MG63 (cell line): Measurements from ENCODE around the gene R3HDM2. TPM values are rescaled to one million over a fixed set of nuclear protein-coding genes. Genes with fewer than 3 reads are reported as not detected.
"Not testable (repeated sequence)": the region's sequence is repeated elsewhere in the genome, so short reads cannot be mapped to it uniquely, and the experiment has no call there.

Experiments
- DNase-seq: peaks from one replicate; pipeline ENCODE4 v3.0.0-alpha.2; 2020
- H3K27me3 ChIP-seq: fragments of 250-450 bp; sonication (Bioruptor Pico); 2 replicates; pipeline ENCODE4 v1.5.1; 2020; ENCODE audit warnings: mild to moderate bottlenecking, moderate library complexity
- H3K36me3 ChIP-seq: fragments of 250-450 bp; sonication (Bioruptor Pico); 2 replicates; pipeline ENCODE4 v1.5.1; 2020; ENCODE audit warnings: mild to moderate bottlenecking, moderate library complexity
- H3K4me3 ChIP-seq: fragments of 250-450 bp; sonication (Bioruptor Pico); 2 replicates; pipeline ENCODE4 v1.5.1; 2020; ENCODE audit warnings: mild to moderate bottlenecking, moderate library complexity
- H3K9me3 ChIP-seq: fragments of 250-450 bp; sonication (Bioruptor Pico); 2 replicates; pipeline ENCODE4 v1.5.1; 2020; ENCODE audit warnings: mild to moderate bottlenecking, moderate library complexity
- total RNA-seq: library from RNA; depleted of rRNA; stranded (reverse); fragments of >200 nt; shearing (Covaris generic); gene quantifications from 2 replicates; pipeline ENCODE4 v1.2.3, GENCODE V29; 2014; ENCODE audit warnings: low replicate concordance

R3HDM2 gene
- total RNA-seq, 1 experiment from 2014 or later, result 8.7 TPM

DNA sequence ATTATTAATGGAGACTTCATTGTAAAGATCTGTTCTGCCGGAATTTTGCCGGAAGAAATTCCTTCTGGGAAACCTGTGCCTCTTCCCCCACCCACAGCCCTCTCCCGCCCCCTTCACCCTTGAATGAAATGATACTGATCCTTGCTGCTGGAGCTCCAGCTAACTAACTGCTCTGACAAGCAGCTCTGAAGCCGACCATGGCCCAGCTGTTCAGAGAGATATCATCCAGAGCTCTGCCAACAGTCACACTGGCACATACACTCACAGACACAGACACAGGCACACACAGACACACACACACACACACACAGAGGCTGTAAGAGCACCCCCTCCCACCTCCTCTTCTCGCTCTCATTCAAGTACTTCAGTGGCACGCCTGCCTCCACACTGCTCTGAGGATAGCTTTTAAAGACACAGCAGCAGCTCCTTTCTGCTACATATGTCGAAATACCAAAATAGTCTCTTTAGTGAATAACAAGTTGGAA lies 88.6 kb downstream of the R3HDM2 start:
- Histone ChIP-seq H3K4me3 (no peak overlapping the region), H3K36me3 (peaks cover 6% of the 10 kb centered on the region), H3K9me3 (no peaks in the 10 kb centered on the region), H3K27me3 (no peaks in the 10 kb centered on the region)
- no peak for DNase-seq

DNA sequence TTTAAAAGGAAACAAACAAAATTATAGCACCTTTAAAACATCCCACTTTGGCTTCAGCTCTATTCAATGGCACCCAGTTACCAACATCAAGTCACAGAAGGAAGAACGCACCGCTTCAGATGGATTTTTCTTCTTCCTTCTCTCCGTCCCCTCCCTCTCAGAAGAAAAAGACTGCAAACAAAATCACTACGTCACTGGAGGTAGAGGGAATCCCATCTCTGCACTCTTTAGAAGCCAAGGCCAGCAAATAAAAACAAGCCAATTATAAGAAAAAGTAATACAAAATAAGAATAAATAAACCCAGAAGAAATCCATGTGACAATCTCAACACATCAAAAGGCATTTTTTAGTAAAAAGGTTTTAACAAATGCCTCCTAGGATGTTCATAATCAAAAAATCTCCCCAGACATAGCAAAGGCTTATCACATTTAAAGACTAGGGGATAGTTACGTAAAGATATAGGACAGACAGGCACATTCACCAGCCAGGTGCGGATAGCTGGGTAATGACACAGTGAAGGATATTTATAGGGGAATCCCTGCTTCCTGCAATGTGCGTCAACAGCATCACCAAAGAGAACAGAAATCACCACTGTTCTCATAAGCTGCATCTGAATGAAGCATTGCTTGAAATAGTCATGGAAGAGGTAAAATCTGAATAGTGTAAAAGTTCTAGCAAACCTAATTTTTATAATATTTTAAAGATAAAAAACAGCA lies 89.4 kb downstream of the R3HDM2 start:
- Histone ChIP-seq H3K27me3 (no peaks in the 10 kb centered on the region), H3K9me3 (no peaks in the 10 kb centered on the region), H3K36me3 (peaks cover 6% of the 10 kb centered on the region), H3K4me3 (no peak overlapping the region)
- DNase-seq, result no peak

DNA sequence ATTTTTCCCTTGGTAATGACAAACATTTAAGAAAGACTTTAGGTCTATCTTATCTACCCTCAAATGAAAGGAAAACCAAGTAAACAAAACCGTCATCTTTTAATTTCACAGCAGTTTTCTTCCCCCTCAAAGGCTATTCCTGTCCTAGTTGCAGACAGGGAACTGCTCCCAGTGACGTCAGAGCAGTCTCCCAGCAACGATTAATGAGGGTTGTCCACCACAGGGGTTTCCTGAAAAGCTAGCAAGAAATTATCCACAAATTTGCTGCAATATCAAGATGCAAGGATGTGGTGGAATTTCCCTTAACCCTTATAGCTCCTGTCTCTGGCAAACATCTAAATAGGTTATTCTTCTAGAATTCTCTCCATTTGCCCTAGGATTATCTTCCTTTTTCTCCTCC lies 90.7 kb downstream of the R3HDM2 start:
- no peak overlapping the region for H3K4me3 ChIP-seq
- H3K27me3 ChIP-seq, result no peaks in the 10 kb centered on the region
- no peak for DNase-seq

DNA sequence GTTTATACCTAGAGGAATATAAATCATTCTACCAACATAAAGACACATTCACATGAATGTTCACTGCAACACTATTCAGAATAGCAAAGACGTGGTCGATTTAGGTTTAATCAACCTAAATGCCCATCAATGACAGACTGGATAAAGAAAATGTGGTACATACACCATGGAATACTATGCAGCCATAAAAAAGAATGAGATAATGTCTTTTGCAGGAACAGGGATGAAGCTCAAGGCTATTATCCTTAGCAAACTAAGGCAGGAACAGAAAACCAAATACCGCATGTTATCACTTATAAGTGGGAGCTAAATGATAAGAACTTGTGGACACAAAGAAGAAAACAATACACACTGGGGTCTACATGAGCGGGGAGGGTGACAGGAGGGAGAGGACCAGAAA lies 94.5 kb downstream of the R3HDM2 start:
- DNase-seq, H3K9me3 ChIP-seq, H3K4me3 ChIP-seq, H3K27me3 ChIP-seq, H3K36me3 ChIP-seq: not testable (repeated sequence)

More for the DNA sequence above, 90.7 kb downstream of the R3HDM2 start:
- H3K36me3 ChIP-seq, result peaks cover 6% of the 10 kb centered on the region
- H3K9me3 ChIP-seq, result no peaks in the 10 kb centered on the region

DNA sequence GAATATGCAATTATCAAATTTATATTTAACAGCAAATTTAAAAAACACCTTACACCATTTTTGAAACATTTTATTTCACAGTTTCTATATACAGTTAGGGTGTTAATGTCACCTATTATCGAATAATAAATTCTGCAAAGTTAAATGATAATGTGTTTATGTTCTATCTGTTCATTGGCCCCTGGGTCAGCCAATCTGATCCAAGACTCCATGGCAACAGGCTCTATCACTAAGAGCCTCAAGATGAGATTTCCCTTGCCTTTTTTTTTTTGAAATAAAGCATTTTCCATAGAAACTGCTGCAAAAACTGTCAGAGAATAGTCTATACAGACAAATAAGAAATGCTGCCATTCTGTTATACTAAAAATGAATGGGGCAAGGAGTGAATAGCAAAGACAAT lies 96.6 kb downstream of the R3HDM2 start:
- H3K9me3 ChIP-seq, result no peaks in the 10 kb centered on the region
- DNase-seq, result no peak
- H3K27me3 ChIP-seq, result no peaks in the 10 kb centered on the region
- no peaks in the 10 kb centered on the region; the same call in 1 of the 2 replicates for H3K36me3 ChIP-seq
- no peak overlapping the region for H3K4me3 ChIP-seq

DNA sequence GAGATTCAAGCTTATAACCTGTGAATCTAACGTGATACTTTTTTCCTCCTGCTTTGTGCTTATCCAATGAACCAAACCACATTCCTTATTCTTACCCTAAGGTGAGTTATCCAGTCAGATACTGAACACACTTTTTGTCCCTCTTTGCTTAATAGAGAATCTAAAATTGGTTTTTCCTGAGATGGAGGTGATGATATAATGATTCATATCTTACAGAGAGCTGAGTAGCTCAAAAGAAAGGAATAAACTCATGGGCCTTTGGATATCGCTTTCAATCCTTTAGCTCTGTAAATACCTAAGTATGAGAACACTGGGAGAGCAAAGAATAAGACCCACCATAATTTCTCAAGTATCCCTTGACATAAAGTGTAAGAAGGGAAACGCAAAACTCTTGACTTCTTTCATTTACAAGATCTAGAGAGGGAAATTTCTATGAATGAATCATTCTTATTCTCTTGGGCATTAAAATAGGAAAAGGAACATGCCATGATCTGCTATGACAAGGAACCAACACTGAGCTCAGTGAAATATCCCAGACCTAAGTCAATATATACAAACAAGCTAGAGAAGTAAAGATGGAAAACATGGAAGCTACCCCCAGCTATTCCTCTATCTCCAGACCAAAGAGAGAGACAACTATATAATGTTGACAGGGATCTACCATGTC lies 98.1 kb downstream of the R3HDM2 start:
- H3K36me3 ChIP-seq, result no peaks in the 10 kb centered on the region; the same call in 1 of the 2 replicates
- H3K9me3 ChIP-seq, result no peaks in the 10 kb centered on the region
- H3K4me3 ChIP-seq, result no peak overlapping the region
- no peaks in the 10 kb centered on the region for H3K27me3 ChIP-seq
- no peak for DNase-seq

DNA sequence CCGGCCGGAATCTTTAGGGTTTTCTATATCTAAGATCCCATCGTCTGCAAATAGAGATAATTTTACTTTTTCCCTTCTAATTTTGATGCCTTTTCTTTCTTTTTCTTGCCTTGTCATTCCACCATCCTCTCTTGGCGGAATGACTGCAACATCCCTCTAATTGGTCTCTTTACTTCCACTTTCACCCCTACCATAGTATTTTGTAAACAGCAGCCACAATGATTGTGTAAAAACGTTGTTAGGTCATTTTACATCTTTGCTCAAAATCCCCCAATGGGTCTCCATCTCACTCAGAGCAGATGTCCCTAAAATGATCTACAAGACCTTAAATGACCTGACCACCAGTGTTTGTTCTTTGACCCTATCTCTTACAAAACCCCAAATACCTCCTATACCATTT lies 99.9 kb downstream of the R3HDM2 start:
- H3K36me3 ChIP-seq, result no peaks in the 10 kb centered on the region; the same call in 1 of the 2 replicates

DNA sequence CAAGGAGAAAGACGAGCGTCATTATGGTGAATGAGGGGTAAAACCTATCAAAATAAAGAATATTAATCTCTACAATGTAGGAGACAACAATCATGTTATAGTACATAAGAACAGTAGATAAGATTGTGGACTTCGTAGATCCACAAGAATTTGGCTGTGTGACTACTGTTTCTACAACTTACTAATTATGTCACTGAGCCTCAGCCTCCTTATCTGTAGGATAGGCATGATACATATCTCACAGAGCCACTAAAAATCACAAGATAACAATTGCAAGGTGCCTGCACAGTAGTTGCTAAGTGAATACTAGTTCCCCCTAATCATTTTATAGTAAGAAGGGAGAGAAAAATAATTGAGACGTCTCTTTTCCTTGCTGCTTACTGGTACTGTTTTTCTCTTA lies 101.6 kb downstream of the R3HDM2 start:
- no peaks in the 10 kb centered on the region; the same call in 1 of the 2 replicates for H3K36me3 ChIP-seq
- H3K27me3 ChIP-seq, result no peaks in the 10 kb centered on the region
- no peak overlapping the region for H3K4me3 ChIP-seq
- no peak for DNase-seq
- no peaks in the 10 kb centered on the region for H3K9me3 ChIP-seq

More for the DNA sequence above, 99.9 kb downstream of the R3HDM2 start:
- Histone ChIP-seq H3K27me3 (no peaks in the 10 kb centered on the region), H3K4me3 (no peak overlapping the region), H3K9me3 (no peaks in the 10 kb centered on the region)
- no peak for DNase-seq

DNA sequence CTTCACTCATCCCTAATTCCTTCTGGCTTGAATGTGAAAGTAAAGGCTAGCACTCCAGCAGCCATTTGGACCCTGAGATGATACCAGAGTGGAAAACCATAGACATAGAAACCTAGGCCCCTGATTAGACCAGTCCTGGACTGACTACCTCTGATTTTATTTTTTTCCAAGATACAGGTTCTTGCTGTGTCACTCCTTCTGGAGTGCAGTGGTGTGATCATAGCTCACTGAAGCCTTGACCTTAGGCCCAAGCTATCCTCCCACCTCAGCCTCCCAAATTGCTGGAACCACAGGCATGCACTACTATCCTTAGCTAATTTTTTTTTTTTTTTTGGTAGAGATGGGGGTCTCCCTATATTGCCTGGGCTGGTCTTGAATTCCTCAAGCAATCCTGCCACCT lies 105.4 kb downstream of the R3HDM2 start:
- Histone ChIP-seq H3K27me3 (no peaks in the 10 kb centered on the region), H3K9me3 (no peaks in the 10 kb centered on the region), H3K36me3 (0 out of 2 replicates have a peak, but pooled peaks cover 2% of the 10 kb centered on the region), H3K4me3 (no peak overlapping the region)
- no peak for DNase-seq

DNA sequence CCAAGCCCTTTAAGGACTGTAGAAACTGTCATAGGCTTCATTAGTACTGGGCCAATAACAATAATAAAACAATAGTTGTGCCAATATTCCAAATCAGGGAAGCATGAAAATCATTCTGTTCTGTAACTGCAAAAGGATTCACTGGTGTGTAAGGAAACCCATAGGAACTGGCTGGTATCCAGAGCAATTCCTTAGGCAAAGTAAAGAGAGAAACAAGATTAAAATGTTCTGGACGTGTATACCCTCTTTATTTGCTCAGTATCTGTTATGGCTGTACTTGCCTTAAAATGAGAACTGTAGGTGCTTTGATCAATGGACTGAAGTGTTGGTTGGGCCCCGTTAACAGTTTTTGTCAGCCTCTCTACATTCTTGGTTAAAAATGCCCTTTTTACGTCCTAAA lies 107.4 kb downstream of the R3HDM2 start:
- no peak for DNase-seq
- no peaks in the 10 kb centered on the region for H3K27me3 ChIP-seq
- no peaks in the 10 kb centered on the region for H3K9me3 ChIP-seq
- H3K4me3 ChIP-seq, result no peak overlapping the region
- H3K36me3 ChIP-seq, result 0 out of 2 replicates have a peak, but pooled peaks cover 2% of the 10 kb centered on the region

DNA sequence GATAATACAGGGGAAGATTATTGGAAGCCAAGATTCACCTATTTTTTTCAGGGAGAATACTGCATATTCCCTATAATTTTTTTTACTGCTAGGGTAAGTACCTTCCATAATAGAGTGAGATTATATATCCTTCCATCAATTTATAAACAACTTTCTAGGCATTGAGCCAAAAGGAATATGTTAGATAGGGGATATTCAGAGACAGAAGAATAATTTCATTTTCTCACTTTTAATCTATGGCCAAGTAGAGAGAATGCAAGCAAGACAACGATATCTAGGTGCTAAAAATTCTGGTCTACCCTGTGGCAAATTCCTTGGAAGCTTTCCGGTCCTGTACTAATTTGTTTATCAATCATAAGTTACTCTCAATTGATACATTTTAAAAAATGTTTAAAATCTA lies 110.2 kb downstream of the R3HDM2 start:
- H3K36me3 ChIP-seq, result 0 out of 2 replicates have a peak, but pooled peaks cover 2% of the 10 kb centered on the region
- no peak for DNase-seq
- no peaks in the 10 kb centered on the region for H3K9me3 ChIP-seq
- H3K27me3 ChIP-seq, result no peaks in the 10 kb centered on the region
- H3K4me3 ChIP-seq, result no peak overlapping the region

DNA sequence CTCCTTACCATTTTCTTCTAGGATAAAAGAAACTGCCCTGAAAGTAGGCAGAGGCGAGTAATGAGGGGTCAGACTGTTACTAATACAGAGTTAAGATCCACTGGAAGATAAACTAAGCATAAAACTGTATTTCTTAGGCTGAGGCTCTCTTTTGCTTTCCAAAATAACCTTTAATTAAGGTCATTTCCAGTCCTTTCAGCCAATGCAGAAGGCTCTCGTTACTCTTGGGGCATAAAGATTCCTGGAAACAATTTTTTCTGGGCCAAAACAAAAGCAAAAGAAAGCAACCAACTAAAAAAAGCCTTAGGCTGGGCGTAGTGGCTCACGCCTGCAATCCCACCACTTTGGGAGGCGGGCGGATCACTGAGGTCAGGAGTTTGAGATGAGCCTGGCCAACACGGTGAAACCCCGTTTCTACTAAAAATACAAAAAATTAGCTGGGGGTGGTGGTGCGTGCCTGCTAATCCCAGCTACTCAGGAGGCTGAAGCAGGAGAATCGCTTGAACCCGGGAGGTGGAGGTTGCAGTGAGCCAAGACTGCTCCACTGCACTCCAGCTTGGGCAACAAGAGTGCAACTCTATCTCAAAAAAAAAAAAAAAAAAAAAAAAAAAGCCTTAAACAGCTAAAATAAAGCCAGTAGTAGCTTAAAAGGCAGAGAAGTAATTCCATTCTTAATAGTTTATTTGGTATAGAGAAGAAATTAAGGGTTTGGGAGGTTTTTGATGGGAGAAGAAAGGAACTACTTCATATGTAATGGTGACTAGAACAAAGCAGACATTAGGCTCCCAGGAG lies 111.0 kb downstream of the R3HDM2 start:
- Histone ChIP-seq H3K4me3 (no peak overlapping the region), H3K27me3 (no peaks in the 10 kb centered on the region), H3K9me3 (no peaks in the 10 kb centered on the region), H3K36me3 (0 out of 2 replicates have a peak, but pooled peaks cover 2% of the 10 kb centered on the region)
- no peak for DNase-seq

DNA sequence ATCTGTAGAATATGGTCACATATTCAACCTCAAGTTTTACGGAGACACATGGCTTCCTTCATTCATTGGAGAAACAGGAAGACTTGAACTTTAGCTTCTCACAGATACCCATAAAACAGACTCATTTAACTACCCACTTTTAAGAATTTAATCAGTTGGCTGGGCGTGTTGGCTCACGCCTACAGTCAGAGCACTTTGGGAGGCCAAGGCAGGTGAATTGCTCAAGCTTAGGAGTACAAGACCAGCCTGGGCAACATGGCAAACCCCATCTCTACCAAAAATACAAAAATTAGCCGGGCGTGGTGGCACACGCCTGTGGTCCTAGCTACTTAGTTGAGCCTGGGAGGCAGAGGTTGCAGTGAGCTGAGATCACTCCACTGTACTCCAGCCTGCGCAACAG lies 115.2 kb downstream of the R3HDM2 start:
- Histone ChIP-seq H3K4me3 (no peak overlapping the region), H3K36me3 (no peaks in the 10 kb centered on the region), H3K27me3 (no peaks in the 10 kb centered on the region), H3K9me3 (no peaks in the 10 kb centered on the region)
- DNase-seq, result no peak

DNA sequence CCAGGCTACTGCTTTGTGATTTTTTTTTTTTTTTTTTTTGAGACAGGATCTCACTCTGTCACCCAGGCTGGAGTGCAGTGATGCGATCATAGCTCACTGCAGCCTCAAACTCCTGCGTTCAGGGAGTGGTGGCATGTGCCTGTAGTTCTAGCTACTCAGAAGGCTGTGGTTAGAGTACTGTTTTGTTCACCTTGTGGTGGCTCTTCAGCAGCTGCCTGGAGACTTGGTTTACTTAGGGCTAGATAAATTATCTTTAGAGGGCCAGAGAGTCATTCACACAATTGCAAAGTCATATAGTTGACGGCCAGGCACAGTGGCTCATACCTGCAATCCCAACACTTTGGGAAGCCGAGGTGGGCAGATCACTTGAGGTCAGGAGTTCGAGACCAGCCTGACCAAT lies 118.6 kb downstream of the R3HDM2 start:
- not testable (repeated sequence) for H3K9me3 ChIP-seq, H3K27me3 ChIP-seq, H3K4me3 ChIP-seq, DNase-seq, H3K36me3 ChIP-seq

DNA sequence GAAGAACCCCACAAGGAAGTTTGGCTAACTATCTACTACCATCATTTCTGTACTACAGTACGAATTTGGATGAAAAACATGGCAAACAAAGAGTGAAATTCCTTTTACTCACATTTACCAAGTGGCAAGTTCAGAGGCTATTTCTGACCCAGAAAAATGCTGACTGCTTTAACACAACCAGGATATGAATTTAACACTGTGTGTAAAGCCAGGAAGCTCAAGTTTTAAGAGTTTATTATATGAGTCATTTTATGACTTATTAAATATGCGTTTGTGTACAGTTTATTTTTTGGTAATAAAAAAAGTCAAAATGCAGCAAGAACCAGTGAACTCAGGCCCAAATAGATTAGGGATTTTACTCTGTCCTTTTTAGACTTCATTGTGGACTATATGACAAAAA lies 121.4 kb downstream of the R3HDM2 start:
- Histone ChIP-seq H3K36me3 (peaks cover 5% of the 10 kb centered on the region; the same call in 1 of the 2 replicates), H3K9me3 (no peaks in the 10 kb centered on the region), H3K27me3 (no peaks in the 10 kb centered on the region), H3K4me3 (no peak overlapping the region)
- DNase-seq, result no peak

DNA sequence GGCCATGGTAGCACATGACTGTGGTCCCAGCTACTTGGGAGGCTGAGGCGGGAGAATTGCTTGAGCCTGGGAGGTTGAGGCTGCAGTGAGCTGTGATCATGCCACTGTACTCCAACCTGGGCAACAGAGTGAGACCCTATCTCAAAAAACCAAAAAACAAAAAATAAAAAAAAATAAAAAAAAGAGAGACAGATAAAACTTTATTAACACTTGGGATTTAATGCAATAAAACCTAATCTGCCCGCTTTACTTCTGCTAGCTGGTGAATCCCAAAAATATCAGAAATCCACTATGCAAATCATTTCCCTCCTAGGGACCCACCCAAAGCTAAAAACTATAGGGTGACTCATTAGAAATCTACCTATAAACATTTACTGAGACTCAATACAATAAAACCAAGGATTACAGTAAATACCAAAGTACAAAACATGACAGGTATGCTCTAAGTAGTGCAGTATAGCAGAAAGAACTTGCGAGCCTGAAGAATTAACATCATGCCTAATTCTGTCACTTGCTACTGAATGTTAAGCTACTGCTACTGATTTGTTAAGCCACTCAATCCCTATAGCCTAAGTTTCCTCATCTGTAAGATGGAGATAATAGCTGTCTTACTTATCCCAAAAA lies 129.8 kb downstream of the R3HDM2 start:
- DNase-seq, result no peak
- H3K4me3 ChIP-seq, result no peak overlapping the region

More for the DNA sequence above, 129.8 kb downstream of the R3HDM2 start:
- peaks cover 27% of the 10 kb centered on the region for H3K36me3 ChIP-seq
- no peaks in the 10 kb centered on the region for H3K9me3 ChIP-seq
- no peaks in the 10 kb centered on the region for H3K27me3 ChIP-seq
